PFSK-1 (cell line): ENCODE results near the gene MEGF6.

Source experiments
- FOXP2 ChIP-seq: optimal IDR thresholded peaks from 2 replicates; pipeline ENCODE3; 2011; ENCODE audit warnings: borderline replicate concordance, control low read depth, inconsistent platforms; ENCODE audit not compliant: insufficient read depth; ENCODE audit errors: extremely low read length, extremely low read depth
- POLR2AphosphoS5 ChIP-seq: IDR thresholded peaks from 2 replicates; pipeline ENCODE4 v1.6.1; 2012; ENCODE audit warnings: low read depth, mild to moderate bottlenecking, control low read depth, low read length, moderate library complexity
- REST ChIP-seq, 2 experiments: IDR thresholded peaks; 2 replicates each; pipeline versions ENCODE4 v1.6.1 to v1.8.0; 2011 to 2012; ENCODE audit warnings: low read depth in 2 of 2, low read length in 2 of 2, control low read depth in 1 of 2, inconsistent platforms in 1 of 2, mild to moderate bottlenecking in 1 of 2, moderate library complexity in 1 of 2; ENCODE audit not compliant: insufficient read depth in 1 of 2
- SIN3A ChIP-seq: IDR thresholded peaks from 2 replicates; pipeline ENCODE4 v1.6.1; 2012; ENCODE audit warnings: mild to moderate bottlenecking, low read length, moderate library complexity, borderline replicate concordance; ENCODE audit not compliant: insufficient read depth
- TAF1 ChIP-seq: IDR thresholded peaks from 2 replicates; pipeline ENCODE4 v1.6.1; 2012; ENCODE audit warnings: low read length, control low read depth, borderline replicate concordance; ENCODE audit not compliant: insufficient read depth

GRCh38 chr1:3552176-3552575 lies 59.1 kb downstream of the MEGF6 start:
- TF ChIP-seq TAF1: no peak
- no peak for TF ChIP-seq POLR2AphosphoS5
- no peak for TF ChIP-seq REST (IDR thresholded peaks at IDR 0.05; ENCODE audit: insufficient read depth in 1 of 2, low read depth in 2 of 2, low read length in 2 of 2)
- TF ChIP-seq SIN3A: no peak
- TF ChIP-seq FOXP2: no peak
